Measurements from ENCODE around the gene BRF1. TPM values are rescaled to one million over a fixed set of nuclear protein-coding genes. Genes with fewer than 3 reads are reported as not detected.
"Not testable (repeated sequence)": the region's sequence is repeated elsewhere in the genome, so short reads cannot be mapped to it uniquely, and the experiment has no call there.

Gene BRF1
- 20.5 TPM for total RNA-seq

GRCh38 chr14:105300542-105301102, at the start of gene BRF1:
BRF1 (minus strand) TSS chr14:105301001; CDS start chr14:105300629, 372 bp downstream.
- DNase-seq (ENCODE audit: low spot score) (peak; percentile 97), ATAC-seq (peak; percentile 91)

- ATAC-seq, result no peak
- no peak for DNase-seq (ENCODE audit: low spot score)
Observed at GRCh38 chr14:105349992-105350391, 49.2 kb upstream of the BRF1 start.

- DNase-seq (ENCODE audit: low spot score), result no peak
- no peak for ATAC-seq
Observed at GRCh38 chr14:105348945-105349699, 48.3 kb upstream of the BRF1 start.

- DNase-seq (ENCODE audit: low spot score) (no peak), ATAC-seq (no peak)
Observed at GRCh38 chr14:105348169-105348944, 47.6 kb upstream of the BRF1 start.

- ATAC-seq (no peak), DNase-seq (ENCODE audit: low spot score) (no peak)
Observed at GRCh38 chr14:105347587-105347968, 46.8 kb upstream of the BRF1 start.

- ATAC-seq, result no peak
- no peak for DNase-seq (ENCODE audit: low spot score)
Observed at GRCh38 chr14:105346876-105347586, 46.2 kb upstream of the BRF1 start.

GRCh38 chr14:105346200-105346533, 45.4 kb upstream of the BRF1 start:
- DNase-seq (ENCODE audit: low spot score), result no peak
- ATAC-seq, result peak; percentile 14

- no peak for ATAC-seq
- no peak for DNase-seq (ENCODE audit: low spot score)
Observed at GRCh38 chr14:105343194-105343593, 42.4 kb upstream of the BRF1 start.

GRCh38 chr14:105340821-105341733, 40.3 kb upstream of the BRF1 start:
- DNase-seq (ENCODE audit: low spot score) (no peak), ATAC-seq (no peak)

- ATAC-seq (peak; percentile 74), DNase-seq (ENCODE audit: low spot score) (peak; percentile 83)
Observed at GRCh38 chr14:105337966-105338741, 37.4 kb upstream of the BRF1 start.

GRCh38 chr14:105337433-105337832, 36.6 kb upstream of the BRF1 start:
- DNase-seq (ENCODE audit: low spot score), result no peak
- no peak for ATAC-seq

- DNase-seq (ENCODE audit: low spot score) (no peak), ATAC-seq (no peak)
Observed at GRCh38 chr14:105336477-105337287, 35.9 kb upstream of the BRF1 start.

- DNase-seq (ENCODE audit: low spot score) (peak; percentile 69), ATAC-seq (peak; percentile 64)
Observed at GRCh38 chr14:105335735-105336476, 35.1 kb upstream of the BRF1 start.

GRCh38 chr14:105335231-105335542, 34.4 kb upstream of the BRF1 start:
- not testable (repeated sequence) for DNase-seq (ENCODE audit: low spot score); ATAC-seq

- ATAC-seq, result no peak
- DNase-seq (ENCODE audit: low spot score), result no peak
Observed at GRCh38 chr14:105334383-105335230, 33.8 kb upstream of the BRF1 start.

GRCh38 chr14:105333613-105334364, 33.0 kb upstream of the BRF1 start:
- DNase-seq (ENCODE audit: low spot score) (peak; percentile 82), ATAC-seq (peak; percentile 67)
